ENCODE results near the gene CLASRP. TPM values are rescaled to one million over a fixed set of nuclear protein-coding genes. Genes with fewer than 3 reads are reported as not detected.

Gene CLASRP
- total RNA-seq, 1 experiment from 2014 or later: 87.1 TPM

- H3K27ac ChIP-seq (ENCODE audit: insufficient read length, low read depth, low read length): no peak overlapping the region
- H2AK5ac ChIP-seq (ENCODE audit: insufficient read length, low read length): no peak overlapping the region
- H3K9me3 Mint-ChIP-seq: no peaks in the 10 kb centered on the region
- no peak overlapping the region for H2BK5ac ChIP-seq (ENCODE audit: insufficient read length, low read length)
- no peak overlapping the region for H3K56ac ChIP-seq (ENCODE audit: insufficient read length, low read depth, low read length)
- no peak overlapping the region; a peak in 1 of 7 replicates for H3K27ac Mint-ChIP-seq
- no peaks in the 10 kb centered on the region for H3K79me1 ChIP-seq (ENCODE audit: insufficient read depth, low read depth, low read length, poor library complexity, severe bottlenecking)
- H3K4me3 Mint-ChIP-seq: no peak overlapping the region
- TF ChIP-seq, protein P1, sequence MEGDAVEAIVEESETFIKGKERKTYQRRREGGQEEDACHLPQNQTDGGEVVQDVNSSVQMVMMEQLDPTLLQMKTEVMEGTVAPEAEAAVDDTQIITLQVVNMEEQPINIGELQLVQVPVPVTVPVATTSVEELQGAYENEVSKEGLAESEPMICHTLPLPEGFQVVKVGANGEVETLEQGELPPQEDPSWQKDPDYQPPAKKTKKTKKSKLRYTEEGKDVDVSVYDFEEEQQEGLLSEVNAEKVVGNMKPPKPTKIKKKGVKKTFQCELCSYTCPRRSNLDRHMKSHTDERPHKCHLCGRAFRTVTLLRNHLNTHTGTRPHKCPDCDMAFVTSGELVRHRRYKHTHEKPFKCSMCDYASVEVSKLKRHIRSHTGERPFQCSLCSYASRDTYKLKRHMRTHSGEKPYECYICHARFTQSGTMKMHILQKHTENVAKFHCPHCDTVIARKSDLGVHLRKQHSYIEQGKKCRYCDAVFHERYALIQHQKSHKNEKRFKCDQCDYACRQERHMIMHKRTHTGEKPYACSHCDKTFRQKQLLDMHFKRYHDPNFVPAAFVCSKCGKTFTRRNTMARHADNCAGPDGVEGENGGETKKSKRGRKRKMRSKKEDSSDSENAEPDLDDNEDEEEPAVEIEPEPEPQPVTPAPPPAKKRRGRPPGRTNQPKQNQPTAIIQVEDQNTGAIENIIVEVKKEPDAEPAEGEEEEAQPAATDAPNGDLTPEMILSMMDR (conservative IDR thresholded peaks at IDR 0.05): no peak
- no peak overlapping the region for H3K9ac ChIP-seq (ENCODE audit: extremely low read depth, insufficient read length, low read length)
- H2BK20ac ChIP-seq (ENCODE audit: low read depth, low read length, poor library complexity, severe bottlenecking): no peak overlapping the region
- no peak overlapping the region for H2BK12ac ChIP-seq (ENCODE audit: insufficient read length, low read depth, low read length)
- no peak overlapping the region for H3K4ac ChIP-seq (ENCODE audit: low read depth, low read length)
- H4K5ac ChIP-seq (ENCODE audit: insufficient read length, low read depth, low read length): no peak overlapping the region
- H2AFZ ChIP-seq (ENCODE audit: low read length): no peak overlapping the region
- no peaks in the 10 kb centered on the region for H3K9me3 ChIP-seq (ENCODE audit: control insufficient read depth, low read depth, low read length)
- H3K4me1 ChIP-seq (ENCODE audit: insufficient read depth, low read length): no peaks in the 10 kb centered on the region; the same call in 1 of the 2 replicates
- H3K36me3 Mint-ChIP-seq (ENCODE audit: insufficient read depth in 1 of 3, low read depth in 3 of 3): peaks cover 0 to 1% (median 0%) of the 10 kb centered on the region in 3 experiments; a peak in 2 of 7 replicates
- no peaks in the 10 kb centered on the region for H3K27me3 ChIP-seq (ENCODE audit: insufficient read depth, low read length)
- H2BK15ac ChIP-seq (ENCODE audit: low read depth, low read length): no peak overlapping the region
- H3K79me2 ChIP-seq (ENCODE audit: insufficient read depth, low read length): peaks cover 12% of the 10 kb centered on the region; the same call in 1 of the 2 replicates
- no peak overlapping the region for H3K18ac ChIP-seq (ENCODE audit: insufficient read length, low read depth, low read length)
- H4K20me1 ChIP-seq (ENCODE audit: control insufficient read depth, insufficient read depth, insufficient read length): peaks cover 8% of the 10 kb centered on the region
- H3K23ac ChIP-seq (ENCODE audit: insufficient read length, low read depth, low read length): no peak overlapping the region
- no peaks in the 10 kb centered on the region for H3K27me3 Mint-ChIP-seq (ENCODE audit: low read depth)
- H4K91ac ChIP-seq (ENCODE audit: insufficient read length, low read depth, low read length): no peak overlapping the region
- H4K8ac ChIP-seq (replicated peaks; ENCODE audit: insufficient read length, low read depth, low read length): no peak overlapping the region
- H3K4me1 Mint-ChIP-seq: peaks cover 12 to 37% of the 10 kb centered on the region in 2 experiments
- H3K14ac ChIP-seq (ENCODE audit: insufficient read depth, low read length): no peak overlapping the region
- WGBS (ENCODE audit: extremely low coverage, insufficient read length, low lambda C conversion rate): no CpG with 5 or more reads among the region's 4 CpGs
- H3K4me2 ChIP-seq (ENCODE audit: insufficient read depth, insufficient read length, low read length): no peak overlapping the region
- no peak overlapping the region for H2BK120ac ChIP-seq (ENCODE audit: low read depth, low read length, poor library complexity, severe bottlenecking)
- no peaks in the 10 kb centered on the region for H3K23me2 ChIP-seq (ENCODE audit: insufficient read length, low read depth, low read length, poor library complexity, severe bottlenecking)
- H3T11ph ChIP-seq (ENCODE audit: low read length): no peak overlapping the region
- no peak for DNase-seq
Observed at GRCh38 chr19:45114116-45114515, 75.3 kb downstream of the CLASRP start.
